Measurements from ENCODE around the gene TMC1.

TMC1 gene

GRCh38 chr9:72685911-72686310 lies 164.5 kb downstream of the TMC1 start:
- DNase-seq, result no peak

DNA sequence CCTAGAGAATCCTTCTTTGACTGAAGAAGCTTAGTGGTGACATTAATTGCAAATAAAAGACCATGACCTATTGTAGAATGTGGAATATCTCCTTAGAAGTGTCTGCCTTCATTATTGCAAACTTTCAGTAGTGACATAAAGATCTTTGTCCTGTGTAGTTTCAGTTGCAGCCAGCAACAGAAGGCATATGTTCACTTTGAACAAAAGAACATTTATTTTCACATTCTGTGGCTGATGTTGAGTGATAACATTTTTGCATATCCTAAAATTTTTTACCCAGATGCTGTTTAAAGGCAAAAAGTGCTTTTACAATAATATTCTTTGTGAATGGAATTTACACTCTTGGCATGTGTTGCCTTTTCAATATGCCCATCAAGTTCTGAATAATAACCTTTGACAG lies 165.9 kb downstream of the TMC1 start:
- DNase-seq, result no peak

DNA sequence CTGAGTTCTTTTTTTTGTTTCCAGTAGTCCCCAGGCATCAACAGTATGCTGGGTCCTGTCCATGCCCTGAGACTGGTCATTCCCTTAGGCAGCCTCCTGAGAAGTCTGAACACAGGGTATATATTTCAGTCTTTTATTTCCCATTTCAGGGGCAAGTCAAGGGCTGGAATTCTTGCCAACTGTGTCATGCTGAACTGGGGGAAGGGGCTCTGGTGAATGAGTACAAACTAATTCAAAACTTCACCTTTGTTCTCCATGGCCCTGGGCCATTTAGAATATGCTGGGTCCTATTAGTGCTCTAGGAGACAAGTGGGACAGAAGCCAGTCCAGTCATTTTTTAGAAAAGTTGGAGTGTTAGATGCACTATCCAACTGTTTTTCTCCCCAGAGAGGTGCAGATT lies 170.3 kb downstream of the TMC1 start:
- DNase-seq, result no peak

DNA sequence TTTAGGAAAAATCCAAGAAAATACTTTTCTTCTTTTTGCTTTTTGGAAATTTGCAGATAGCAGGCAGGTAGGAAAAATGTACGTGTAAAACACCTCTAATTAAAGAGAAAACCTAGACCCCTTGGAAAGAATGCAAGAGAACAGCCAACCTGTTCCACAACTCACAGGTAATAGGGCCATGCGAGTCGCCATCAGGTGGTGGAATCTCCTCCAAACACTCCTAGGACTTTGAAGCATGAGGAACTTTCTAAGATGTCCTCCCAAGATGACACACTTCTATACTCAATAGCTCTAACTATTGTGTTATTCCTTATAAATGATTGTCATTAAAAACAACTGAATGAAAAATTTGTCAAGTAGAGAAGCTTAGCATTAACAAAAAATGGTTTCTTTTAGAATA lies 174.0 kb downstream of the TMC1 start:
- DNase-seq, result no peak

GRCh38 chr9:72696511-72696910 lies 175.1 kb downstream of the TMC1 start:
- no peak for DNase-seq

DNA sequence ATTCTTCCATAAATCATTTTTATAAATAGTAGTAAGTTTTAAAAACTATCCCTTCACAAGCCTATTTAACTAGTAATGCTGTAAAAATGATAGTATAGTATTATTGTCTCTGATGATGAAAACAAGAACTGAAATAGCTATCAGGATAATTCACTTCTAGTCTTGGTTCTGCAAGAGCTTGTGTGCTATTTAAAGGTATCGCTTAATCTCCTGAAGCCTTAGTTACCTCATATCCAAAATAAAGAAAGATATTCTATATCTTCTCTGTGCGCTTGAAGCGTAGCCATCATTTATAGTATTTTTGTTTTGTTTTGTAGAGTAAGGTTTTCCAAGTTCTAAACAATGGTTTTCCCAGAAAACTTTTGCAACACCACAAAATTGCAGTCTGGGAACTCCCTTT lies 180.1 kb downstream of the TMC1 start:
- no peak for DNase-seq

DNA sequence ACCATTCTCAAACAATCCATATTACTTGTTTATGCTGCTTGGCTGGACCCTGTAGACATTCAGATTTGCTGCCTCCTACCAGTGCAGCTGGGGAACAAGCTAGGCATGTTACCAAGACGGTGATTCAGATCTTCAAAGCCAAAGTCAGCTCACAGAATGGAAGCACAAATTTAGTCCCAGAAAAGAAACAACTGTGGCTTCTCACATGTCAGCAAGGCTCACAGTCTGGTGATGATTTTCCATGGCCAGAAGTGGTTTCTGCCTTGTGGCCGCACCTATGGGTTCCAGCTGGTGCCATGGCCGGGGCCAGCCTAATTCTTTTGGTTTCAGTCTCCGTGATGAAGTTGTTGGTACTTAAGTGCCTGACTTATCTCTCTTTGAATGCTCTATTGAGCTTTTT lies 182.2 kb downstream of the TMC1 start:
- DNase-seq, result no peak

DNA sequence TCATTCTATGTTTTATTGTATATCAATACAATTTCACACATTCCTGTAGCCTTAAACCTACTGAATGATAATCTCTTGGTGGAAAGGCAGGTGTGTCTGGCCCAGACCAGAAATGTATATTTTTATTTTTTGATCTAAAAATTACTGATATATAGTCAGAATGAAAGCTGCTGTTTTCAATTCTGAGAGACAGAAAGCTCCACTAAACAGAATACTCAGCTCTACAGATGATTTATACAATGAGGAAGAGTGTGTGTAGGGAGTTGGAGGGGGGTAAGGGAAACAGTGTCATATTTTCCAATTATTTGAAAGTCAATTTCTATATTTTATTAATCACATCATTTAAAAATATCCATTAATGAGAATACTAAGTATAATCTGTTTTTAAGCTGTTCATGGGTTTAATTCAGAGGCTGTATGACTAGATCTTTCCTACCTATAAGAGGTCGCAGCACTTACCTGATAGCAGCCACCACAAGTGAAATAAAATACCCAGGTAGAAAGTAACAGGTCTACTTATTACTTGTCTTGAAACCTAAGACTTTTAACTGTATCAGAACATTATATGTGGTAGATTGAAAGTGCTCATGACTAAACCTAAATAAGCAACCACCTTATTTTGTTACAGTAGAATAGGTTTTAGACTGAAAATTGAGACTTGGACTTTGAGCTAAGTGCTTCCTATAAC lies 183.4 kb downstream of the TMC1 start:
- no peak for DNase-seq

- DNase-seq, result no peak
These were observed 197.1 kb downstream of the TMC1 start for GRCh38 chr9:72718503-72718902.

DNA sequence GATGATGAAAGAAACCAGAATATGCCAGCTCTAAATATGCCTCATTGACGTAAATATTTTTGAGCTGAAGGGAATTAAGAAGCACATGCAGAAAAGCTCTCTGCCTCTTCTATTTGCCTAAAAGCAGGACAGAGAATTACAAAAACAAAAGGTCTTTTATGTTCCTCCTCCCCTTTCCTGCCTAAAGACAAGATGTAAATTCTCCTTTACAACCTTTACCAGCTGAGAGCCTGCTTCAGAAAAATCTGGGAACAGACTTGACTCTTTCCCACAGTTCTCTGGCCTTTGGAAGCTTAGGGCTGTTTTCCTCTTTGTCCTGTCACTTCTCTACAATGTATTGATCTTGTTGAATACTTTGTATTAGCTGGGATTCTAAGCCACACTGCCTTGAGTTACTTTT lies 199.7 kb downstream of the TMC1 start:
- no peak for DNase-seq

DNA sequence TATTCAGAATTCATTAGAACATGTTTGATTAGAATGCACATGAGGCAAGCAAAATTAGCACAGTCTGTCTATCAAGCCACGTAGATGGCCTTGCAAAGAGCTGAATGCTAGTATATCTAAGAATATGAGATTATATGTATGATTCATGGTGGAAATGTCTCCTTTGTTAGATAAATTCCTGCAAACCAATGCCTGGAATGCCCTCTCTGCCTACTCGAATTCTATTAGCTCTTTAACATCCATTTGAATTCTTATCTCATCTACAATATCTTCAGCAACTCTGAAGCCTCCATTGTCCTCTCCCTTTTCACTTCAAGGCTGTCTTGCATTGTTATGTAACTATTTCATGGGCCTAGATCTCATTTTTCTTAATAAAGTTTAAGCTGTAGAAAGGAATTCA lies 205.5 kb downstream of the TMC1 start:
- no peak for DNase-seq

DNA sequence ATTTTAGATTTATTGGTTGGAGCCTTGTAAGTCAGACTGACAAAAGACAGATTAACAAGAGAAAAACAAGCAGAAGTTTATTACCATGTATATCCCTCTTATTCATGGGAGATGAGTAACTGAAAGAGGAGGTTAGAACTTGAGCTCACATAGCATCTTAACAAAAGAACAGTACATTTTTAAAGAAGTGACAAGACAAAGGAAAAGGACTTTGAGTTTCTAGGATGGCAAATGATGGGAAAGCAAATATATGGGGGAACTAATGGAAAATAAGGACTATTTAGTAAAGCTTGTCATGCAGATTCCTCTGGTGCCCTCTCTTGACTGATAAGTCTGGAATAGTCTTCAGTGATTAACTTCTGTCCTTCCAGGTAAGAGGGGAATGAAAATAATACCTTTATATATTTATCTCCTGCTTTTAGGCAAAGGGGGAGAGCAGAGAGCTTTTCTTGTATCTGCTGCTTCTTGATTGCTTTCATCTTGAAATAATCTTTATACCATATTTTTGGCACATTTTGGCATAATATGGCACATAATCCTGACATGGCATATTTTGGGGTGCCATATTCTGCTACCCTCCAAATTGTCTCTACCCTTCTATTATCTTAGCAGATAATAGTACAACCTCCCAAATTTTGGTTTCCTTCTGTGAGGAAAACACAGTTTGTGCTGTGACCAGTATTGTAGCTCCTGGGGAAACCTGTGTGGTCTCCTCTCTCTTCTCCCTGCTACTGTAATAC lies 206.8 kb downstream of the TMC1 start:
- no peak for DNase-seq

DNA sequence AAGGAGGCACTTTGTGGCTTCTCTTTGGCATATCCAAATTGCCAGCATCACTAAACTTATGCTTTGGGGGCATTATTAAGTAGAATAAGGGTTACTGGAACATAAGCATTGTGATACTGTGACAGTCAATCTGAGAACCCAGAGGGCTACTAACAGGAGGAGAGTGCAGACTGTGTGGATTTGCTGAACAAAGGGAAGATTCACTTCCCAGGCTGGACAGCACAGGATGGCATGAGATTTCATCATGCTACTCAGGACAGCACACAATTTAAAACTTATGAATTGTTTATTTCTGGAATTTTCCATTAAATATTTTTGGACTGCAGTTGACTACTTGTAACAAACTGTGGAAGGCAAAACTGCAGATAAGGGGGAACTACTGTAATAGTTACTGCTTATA lies 212.5 kb downstream of the TMC1 start:
- DNase-seq, result no peak

- no peak for DNase-seq
These were observed 213.2 kb downstream of the TMC1 start for GRCh38 chr9:72734631-72735030.

DNA sequence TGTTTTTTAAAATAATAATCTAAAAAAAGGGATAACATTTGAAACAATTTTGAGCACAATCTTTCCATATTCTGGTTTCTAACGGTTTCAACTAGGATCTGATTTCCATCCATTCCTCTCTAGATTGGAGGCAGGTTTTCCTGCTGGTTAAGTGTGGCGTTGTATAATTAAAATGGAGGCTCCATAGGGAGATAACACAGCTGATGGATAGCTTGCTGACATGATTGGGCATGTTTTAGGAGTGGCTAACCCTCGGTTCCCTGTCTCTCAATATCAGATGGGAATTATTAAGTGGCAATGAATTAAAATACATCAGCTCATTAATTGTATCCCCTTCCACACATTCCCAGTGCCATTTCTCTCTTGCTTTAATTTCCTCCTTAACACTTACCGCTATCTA lies 222.4 kb downstream of the TMC1 start:
- DNase-seq, result no peak

GRCh38 chr9:72749276-72749675 lies 227.9 kb downstream of the TMC1 start:
- no peak for DNase-seq

GRCh38 chr9:72751541-72751940 lies 230.1 kb downstream of the TMC1 start:
- no peak for DNase-seq

- DNase-seq, result no peak
These were observed 232.0 kb downstream of the TMC1 start for GRCh38 chr9:72753266-72753893.

- no peak for DNase-seq
These were observed 234.4 kb downstream of the TMC1 start for GRCh38 chr9:72755836-72756235.

- no peak for DNase-seq
These were observed 237.5 kb downstream of the TMC1 start for GRCh38 chr9:72758944-72759343.

DNA sequence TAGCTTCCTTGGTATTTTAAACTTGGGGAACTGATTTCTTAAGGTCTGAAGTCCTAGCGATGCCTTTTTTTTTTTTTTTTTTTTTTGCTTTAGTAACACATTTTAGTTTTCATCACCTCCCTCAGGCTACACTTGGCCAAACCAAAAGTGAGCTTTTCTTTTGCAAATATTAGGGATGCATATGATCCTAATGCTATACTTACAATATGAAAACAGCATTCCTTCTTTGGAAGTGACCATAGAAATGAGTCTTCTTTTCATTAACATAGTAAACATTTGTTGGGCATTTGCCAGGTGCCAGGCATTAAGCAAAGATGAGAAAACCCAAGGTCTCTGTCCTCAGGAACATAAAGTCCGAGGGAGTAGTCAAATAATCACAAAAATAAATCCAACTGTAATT lies 241.6 kb downstream of the TMC1 start:
- no peak for DNase-seq

GRCh38 chr9:72769546-72769945 lies 248.1 kb downstream of the TMC1 start:
- DNase-seq, result no peak

GRCh38 chr9:72772661-72773060 lies 251.3 kb downstream of the TMC1 start:
- DNase-seq, result no peak

DNA sequence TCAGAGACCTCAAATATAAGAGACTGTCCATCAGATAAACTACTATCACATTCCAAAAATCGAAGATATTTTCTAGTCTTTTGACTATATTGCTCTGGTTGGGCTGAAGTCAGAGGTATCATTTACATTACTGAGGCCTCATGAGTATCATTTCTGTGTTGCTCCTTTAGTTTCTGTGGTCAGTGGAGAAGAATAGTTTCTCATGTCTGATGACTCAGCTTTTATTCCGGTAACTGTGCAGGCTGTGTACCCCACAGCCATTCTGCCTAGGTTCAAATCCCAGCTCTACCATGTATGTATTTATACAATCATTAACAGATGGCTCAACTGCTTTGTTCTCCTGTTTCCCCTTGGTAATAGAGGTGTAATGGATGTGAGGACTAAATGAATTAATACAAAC lies 252.2 kb downstream of the TMC1 start:
- DNase-seq, result no peak

Measured in KG1 (cell line).